ENCODE results near the gene PDE1C. TPM values are rescaled to one million over a fixed set of nuclear protein-coding genes. Genes with fewer than 3 reads are reported as not detected.

PDE1C gene
- total RNA-seq, 2 experiments from 2014 or later: not detected

- H3K9me2 ChIP-seq (ENCODE audit: insufficient read depth, low read length): no peaks in the 10 kb centered on the region
- BruUV-seq (replicated peaks): no TSS peak
- DNase-seq (ENCODE audit: low spot score): no peak
- H2AFZ ChIP-seq (ENCODE audit: low read length): no peak overlapping the region
- intact Hi-C loops (cut with micrococcal nuclease; ENCODE audit: unreplicated experiment): no loop called here
- POLR2A ChIA-PET: no interaction called here
- H3K4me1 ChIP-seq (ENCODE audit: insufficient read depth, low read length, poor library complexity, severe bottlenecking): no peaks in the 10 kb centered on the region
- no peaks in the 10 kb centered on the region for H3K36me3 ChIP-seq (ENCODE audit: insufficient read depth, low read length)
- CTCF ChIA-PET (ENCODE audit: unreplicated experiment): no interaction called here
- no peaks in the 10 kb centered on the region for H3K79me2 ChIP-seq (ENCODE audit: insufficient read depth, low read depth, low read length)
- H3K4me2 ChIP-seq (ENCODE audit: low read length): no peak overlapping the region
- H3K27ac ChIP-seq (ENCODE audit: low read depth, low read length, poor library complexity, severe bottlenecking): no peak overlapping the region
- no peak for TF ChIP-seq EZH2phosphoT487 (IDR thresholded peaks at IDR 0.05; ENCODE audit: borderline replicate concordance, low read depth, low read length)
- TF ChIP-seq CTCF (conservative IDR thresholded peaks at IDR 0.05; ENCODE audit: low read length): no peak
- no peaks in the 10 kb centered on the region for H4K20me1 ChIP-seq (ENCODE audit: insufficient read depth, low read length)
- H3K9me3 ChIP-seq (ENCODE audit: low read length): no peaks in the 10 kb centered on the region
- H3K4me3 ChIP-seq (ENCODE audit: low read depth, low read length, poor library complexity, severe bottlenecking): no peak overlapping the region
Measured at GRCh38 chr7:31851119-31851518, 219.1 kb downstream of the PDE1C start.

GRCh38 chr7:31850601-31851000 lies 219.6 kb downstream of the PDE1C start:
- BruUV-seq (replicated peaks): no TSS peak
- Histone ChIP-seq H3K79me2 (ENCODE audit: insufficient read depth, low read depth, low read length) (no peaks in the 10 kb centered on the region), H3K4me1 (ENCODE audit: insufficient read depth, low read length, poor library complexity, severe bottlenecking) (no peaks in the 10 kb centered on the region), H3K9me2 (ENCODE audit: insufficient read depth, low read length) (no peaks in the 10 kb centered on the region), H3K4me2 (ENCODE audit: low read length) (no peak overlapping the region), H3K27ac (ENCODE audit: low read depth, low read length, poor library complexity, severe bottlenecking) (no peak overlapping the region), H4K20me1 (ENCODE audit: insufficient read depth, low read length) (no peaks in the 10 kb centered on the region), H3K4me3 (ENCODE audit: low read depth, low read length, poor library complexity, severe bottlenecking) (no peak overlapping the region), H2AFZ (ENCODE audit: low read length) (no peak overlapping the region), H3K36me3 (ENCODE audit: insufficient read depth, low read length) (no peaks in the 10 kb centered on the region), H3K9me3 (ENCODE audit: low read length) (no peaks in the 10 kb centered on the region)
- ChIA-PET CTCF (ENCODE audit: unreplicated experiment) (no interaction called here), POLR2A (no interaction called here)
- DNase-seq (ENCODE audit: low spot score): no peak
- no peak for TF ChIP-seq CTCF (conservative IDR thresholded peaks at IDR 0.05; ENCODE audit: low read length)
- no peak for TF ChIP-seq EZH2phosphoT487 (IDR thresholded peaks at IDR 0.05; ENCODE audit: borderline replicate concordance, low read depth, low read length)
- intact Hi-C loops (cut with micrococcal nuclease; ENCODE audit: unreplicated experiment): no loop called here

GRCh38 chr7:31850066-31850465 lies 220.1 kb downstream of the PDE1C start:
- Histone ChIP-seq H3K4me3 (ENCODE audit: low read depth, low read length, poor library complexity, severe bottlenecking) (no peak overlapping the region), H3K4me1 (ENCODE audit: insufficient read depth, low read length, poor library complexity, severe bottlenecking) (no peaks in the 10 kb centered on the region), H3K4me2 (ENCODE audit: low read length) (no peak overlapping the region), H4K20me1 (ENCODE audit: insufficient read depth, low read length) (no peaks in the 10 kb centered on the region), H3K79me2 (ENCODE audit: insufficient read depth, low read depth, low read length) (no peaks in the 10 kb centered on the region), H3K9me2 (ENCODE audit: insufficient read depth, low read length) (no peaks in the 10 kb centered on the region), H3K36me3 (ENCODE audit: insufficient read depth, low read length) (no peaks in the 10 kb centered on the region), H2AFZ (ENCODE audit: low read length) (no peak overlapping the region), H3K9me3 (ENCODE audit: low read length) (no peaks in the 10 kb centered on the region), H3K27ac (ENCODE audit: low read depth, low read length, poor library complexity, severe bottlenecking) (no peak overlapping the region)
- POLR2A ChIA-PET: no interaction called here
- CTCF ChIA-PET (ENCODE audit: unreplicated experiment): no interaction called here
- intact Hi-C loops (cut with micrococcal nuclease; ENCODE audit: unreplicated experiment): no loop called here
- DNase-seq (ENCODE audit: low spot score): no peak
- BruUV-seq (replicated peaks): no TSS peak
- no peak for TF ChIP-seq CTCF (conservative IDR thresholded peaks at IDR 0.05; ENCODE audit: low read length)
- no peak for TF ChIP-seq EZH2phosphoT487 (IDR thresholded peaks at IDR 0.05; ENCODE audit: borderline replicate concordance, low read depth, low read length)
